HG02840 (cell line): ENCODE results near the gene SLX4IP.

Experiments used
- ATAC-seq: cut with Tn5 transposase; IDR thresholded peaks from one replicate; pipeline ENCODE4 v1.9.1; 2021; ENCODE audit warnings: mild to moderate bottlenecking, moderate library complexity, moderate number of reproducible peaks; ENCODE audit not compliant: unreplicated experiment, low FRiP score

Gene SLX4IP

GRCh38 chr20:10427060-10427692 is 7.9 kb upstream of the SLX4IP start:
- no peak for ATAC-seq

- no peak for ATAC-seq
Observed at GRCh38 chr20:10428008-10428407, 7.1 kb upstream of the SLX4IP start.

GRCh38 chr20:10429443-10429981 is 5.6 kb upstream of the SLX4IP start:
- no peak for ATAC-seq

- no peak for ATAC-seq
Observed at GRCh38 chr20:10430000-10430466, 5.1 kb upstream of the SLX4IP start.

- ATAC-seq = no peak
Observed at GRCh38 chr20:10430704-10431103, 4.4 kb upstream of the SLX4IP start.

- no peak for ATAC-seq
Observed at GRCh38 chr20:10432079-10432478, 3.0 kb upstream of the SLX4IP start.

- ATAC-seq = no peak
Observed at GRCh38 chr20:10433014-10433622, 2.0 kb upstream of the SLX4IP start.

GRCh38 chr20:10433623-10434466 is 1.3 kb upstream of the SLX4IP start, which contains the start of gene MKKS:
Gene MKKS, minus strand, starts transcription at chr20:10434222. Its CDS starts 20,708 bp downstream, at chr20:10413514.
- peak; percentile 62 for ATAC-seq

GRCh38 chr20:10434467-10434831 is 656 bp upstream of the SLX4IP start:
- peak; percentile 34 for ATAC-seq

GRCh38 chr20:10436053-10436699 is 1.1 kb downstream of the SLX4IP start:
- ATAC-seq = no peak

GRCh38 chr20:10438217-10438616 is 3.1 kb downstream of the SLX4IP start:
- ATAC-seq = no peak

GRCh38 chr20:10443936-10444335 is 8.8 kb downstream of the SLX4IP start:
- ATAC-seq = no peak

- no peak for ATAC-seq
Observed at GRCh38 chr20:10445758-10446157, 10.7 kb downstream of the SLX4IP start.

- peak; percentile 94 for ATAC-seq
Observed at GRCh38 chr20:10447028-10447427, 11.9 kb downstream of the SLX4IP start.

- no peak for ATAC-seq
Observed at GRCh38 chr20:10448270-10449156, 13.4 kb downstream of the SLX4IP start.

GRCh38 chr20:10449270-10449669 is 14.2 kb downstream of the SLX4IP start:
- no peak for ATAC-seq

- no peak for ATAC-seq
Observed at GRCh38 chr20:10453241-10453640, 18.1 kb downstream of the SLX4IP start.

GRCh38 chr20:10454151-10454750 is 19.1 kb downstream of the SLX4IP start:
- no peak for ATAC-seq

GRCh38 chr20:10461495-10461894 is 26.4 kb downstream of the SLX4IP start:
- ATAC-seq = no peak
